NT2/D1 (cell line): ENCODE results near the gene OVOL3.

Experiments used
- SUZ12 ChIP-seq: IDR thresholded peaks from 2 replicates; pipeline ENCODE4 v1.6.1; 2011; ENCODE audit not compliant: insufficient read length, insufficient read depth; ENCODE audit errors: extremely low read depth
- YY1 ChIP-seq: IDR thresholded peaks from 2 replicates; pipeline ENCODE4 v1.6.1; 2011; ENCODE audit not compliant: insufficient read length, insufficient read depth
- ZNF274 ChIP-seq: IDR thresholded peaks from 2 replicates; pipeline ENCODE4 v1.6.1; 2011; ENCODE audit warnings: mild to moderate bottlenecking, low read depth, low read length

GRCh38 chr19:36116344-36116637, 5.3 kb downstream of the OVOL3 start:
- TF ChIP-seq SUZ12, result no peak
- no peak for TF ChIP-seq YY1
- no peak for TF ChIP-seq ZNF274
